ENCODE results near the gene ITGB1BP1.

- TF ChIP-seq, protein P1, sequence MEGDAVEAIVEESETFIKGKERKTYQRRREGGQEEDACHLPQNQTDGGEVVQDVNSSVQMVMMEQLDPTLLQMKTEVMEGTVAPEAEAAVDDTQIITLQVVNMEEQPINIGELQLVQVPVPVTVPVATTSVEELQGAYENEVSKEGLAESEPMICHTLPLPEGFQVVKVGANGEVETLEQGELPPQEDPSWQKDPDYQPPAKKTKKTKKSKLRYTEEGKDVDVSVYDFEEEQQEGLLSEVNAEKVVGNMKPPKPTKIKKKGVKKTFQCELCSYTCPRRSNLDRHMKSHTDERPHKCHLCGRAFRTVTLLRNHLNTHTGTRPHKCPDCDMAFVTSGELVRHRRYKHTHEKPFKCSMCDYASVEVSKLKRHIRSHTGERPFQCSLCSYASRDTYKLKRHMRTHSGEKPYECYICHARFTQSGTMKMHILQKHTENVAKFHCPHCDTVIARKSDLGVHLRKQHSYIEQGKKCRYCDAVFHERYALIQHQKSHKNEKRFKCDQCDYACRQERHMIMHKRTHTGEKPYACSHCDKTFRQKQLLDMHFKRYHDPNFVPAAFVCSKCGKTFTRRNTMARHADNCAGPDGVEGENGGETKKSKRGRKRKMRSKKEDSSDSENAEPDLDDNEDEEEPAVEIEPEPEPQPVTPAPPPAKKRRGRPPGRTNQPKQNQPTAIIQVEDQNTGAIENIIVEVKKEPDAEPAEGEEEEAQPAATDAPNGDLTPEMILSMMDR (IDR thresholded peaks at IDR 0.05 in 4 of 5, conservative IDR thresholded peaks at IDR 0.05 in 1 of 5): no peak
- no peak for TF ChIP-seq POLR2A (IDR thresholded peaks at IDR 0.05)
These were observed 58.4 kb downstream of the ITGB1BP1 start for GRCh38 chr2:9364791-9365497.

Measured in gastrocnemius medialis (tissue), 4 donors.